HEK293T (cell line): Measurements from ENCODE around the gene TMA7B.

Experiments used
- L3MBTL2 ChIP-seq: fragments of 450-650 bp; conservative IDR thresholded peaks from 2 replicates; pipeline ENCODE4 v1.6.1; 2016; ENCODE audit warnings: mild to moderate bottlenecking
- SP1 ChIP-seq: fragments of 450-650 bp; IDR thresholded peaks from 2 replicates; pipeline ENCODE4 v1.6.1; 2017
- TARDBP ChIP-seq: fragments of 450-650 bp; IDR thresholded peaks from 2 replicates; pipeline ENCODE4 v1.6.1; 2016

GRCh38 chr22:39931251-39931650 is 28.9 kb upstream of the TMA7B start:
- TF ChIP-seq L3MBTL2 (no peak), SP1 (no peak), TARDBP (no peak)
